Activated CD8-positive, alpha-beta T cell treated with anti-CD3 and anti-CD28 coated beads for 36 hours (primary cell): ENCODE measurements around the gene PDZD2. TPM values are rescaled to one million over a fixed set of nuclear protein-coding genes. Genes with fewer than 3 reads are reported as not detected.
A peak's percentile ranks its signal among the peaks of the same experiment; 100 is the strongest.

ENCODE experiments used
- ATAC-seq: fragments of 200-7000 bp; cut with Tn5 transposase; one replicate; pipeline ENCODE4 v1.10.0; 2021; ENCODE audit warnings: mild to moderate bottlenecking, moderate library complexity
- CTCF ChIA-PET: fragments of 350-600 bp; sonication (Branson Sonifier 250); formaldehyde crosslinking; loops from one replicate; lab custom pipeline; 2021; ENCODE audit warnings: antibody characterized with exemption; lab: Charles Lee
- POLR2A ChIA-PET: fragments of 350-600 bp; sonication (Branson Sonifier 250); formaldehyde crosslinking; loops from one replicate; lab custom pipeline; 2021; ENCODE audit warnings: antibody characterized with exemption; lab: Charles Lee
- DNase-seq: peaks from one replicate; pipeline ENCODE4 v3.0.0-alpha.2; 2020
- H3K27ac Mint-ChIP-seq: one replicate; pipeline ENCODE4 v1.8.0; 2021; ENCODE audit warnings: mild to moderate bottlenecking, mixed read lengths
- H3K27me3 Mint-ChIP-seq: one replicate; pipeline ENCODE4 v1.8.0; 2021; ENCODE audit warnings: mixed read lengths
- H3K36me3 Mint-ChIP-seq: one replicate; pipeline ENCODE4 v1.8.0; 2021; ENCODE audit warnings: low read depth, mixed read lengths
- H3K4me1 Mint-ChIP-seq: one replicate; pipeline ENCODE4 v1.8.0; 2021; ENCODE audit warnings: low read depth, mixed read lengths
- H3K4me3 Mint-ChIP-seq: one replicate; pipeline ENCODE4 v1.8.0; 2021; ENCODE audit warnings: mild to moderate bottlenecking, moderate library complexity, mixed read lengths
- H3K9me3 Mint-ChIP-seq: one replicate; pipeline ENCODE4 v1.8.0; 2021; ENCODE audit warnings: mixed read lengths
- CTCF ChIP-seq: fragments of 200-600 bp; IDR thresholded peaks from one replicate; pipeline ENCODE4 v1.8.0; 2022; ENCODE audit warnings: antibody characterized with exemption, mild to moderate bottlenecking
- intact Hi-C: fragments of 100-400 bp; cut with micrococcal nuclease; formaldehyde crosslinking; loops from one replicate; pipeline ENCODE4 v1.10.0; 2022
- total RNA-seq, 2 experiments: library from RNA; stranded (reverse); gene quantifications; one replicate each; pipeline ENCODE4 v1.2.3, GENCODE V29; 2021

PDZD2 gene
- total RNA-seq, 2 experiments from 2014 or later = not detected

- Mint-ChIP-seq H3K27me3 (no peaks in the 10 kb centered on the region), H3K27ac (no peak overlapping the region), H3K36me3 (peaks cover 36% of the 10 kb centered on the region), H3K4me3 (no peak overlapping the region), H3K9me3 (no peaks in the 10 kb centered on the region), H3K4me1 (peaks cover 53% of the 10 kb centered on the region)
- POLR2A ChIA-PET = no interaction called here
- intact Hi-C loops = no loop called here
- CTCF ChIA-PET = interaction anchor here (1.0 to 1.8 kb wide), 2 partner anchors 21 to 58 kb away, joined by 3 to 4 read pairs; no protein-coding TSS in a partner anchor
- DNase-seq = no peak
- no peak for TF ChIP-seq CTCF
- ATAC-seq = no peak
Observed at GRCh38 chr5:32151198-32151597, 512.3 kb downstream of the PDZD2 start.

- DNase-seq = no peak
- no peak for TF ChIP-seq CTCF
- POLR2A ChIA-PET = no interaction called here
- peaks cover 34% of the 10 kb centered on the region for H3K36me3 Mint-ChIP-seq
- no peaks in the 10 kb centered on the region for H3K27me3 Mint-ChIP-seq
- no peaks in the 10 kb centered on the region for H3K9me3 Mint-ChIP-seq
- CTCF ChIA-PET = no interaction called here
- H3K4me3 Mint-ChIP-seq = no peak overlapping the region
- ATAC-seq = no peak
- H3K27ac Mint-ChIP-seq = peak overlapping the region; percentile 24
- intact Hi-C loops = no loop called here
- H3K4me1 Mint-ChIP-seq = peaks cover 43% of the 10 kb centered on the region
Observed at GRCh38 chr5:32153723-32154122, 514.8 kb downstream of the PDZD2 start.

DNA sequence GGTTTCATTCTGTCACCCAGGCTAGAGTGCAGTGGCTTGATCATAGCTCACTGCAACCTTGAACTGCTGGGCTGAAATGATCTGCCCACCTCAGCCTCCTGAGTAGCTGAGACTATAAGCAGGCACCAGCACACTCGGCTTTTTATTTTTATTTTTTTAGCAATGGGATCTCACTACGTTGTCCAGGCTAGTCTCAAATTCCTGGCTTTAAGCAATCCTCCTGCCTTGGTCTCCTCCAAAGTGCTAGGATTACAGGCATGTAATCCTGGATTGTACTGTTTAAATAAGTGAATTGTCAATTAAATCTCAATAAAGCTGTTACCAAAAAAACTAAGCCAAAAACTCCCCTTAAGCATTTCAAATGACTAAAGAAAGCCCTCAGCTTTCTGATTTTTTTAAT lies 516.3 kb downstream of the PDZD2 start:
- ChIA-PET CTCF (no interaction called here), POLR2A (interaction anchor here (0.6 to 2.1 kb wide), 3 partner anchors 8 to 19 kb away, joined by 5 to 11 read pairs (median 7); partner anchors contain the start of gene GOLPH3)
- ATAC-seq (no peak), DNase-seq (no peak)
- intact Hi-C loops = no loop called here
- no peak overlapping the region for H3K4me3 Mint-ChIP-seq
- peaks cover 39% of the 10 kb centered on the region for H3K4me1 Mint-ChIP-seq
- no peak overlapping the region for H3K27ac Mint-ChIP-seq
- H3K9me3 Mint-ChIP-seq = no peaks in the 10 kb centered on the region
- no peak for TF ChIP-seq CTCF
- H3K36me3 Mint-ChIP-seq = peaks cover 28% of the 10 kb centered on the region
- H3K27me3 Mint-ChIP-seq = no peaks in the 10 kb centered on the region

DNA sequence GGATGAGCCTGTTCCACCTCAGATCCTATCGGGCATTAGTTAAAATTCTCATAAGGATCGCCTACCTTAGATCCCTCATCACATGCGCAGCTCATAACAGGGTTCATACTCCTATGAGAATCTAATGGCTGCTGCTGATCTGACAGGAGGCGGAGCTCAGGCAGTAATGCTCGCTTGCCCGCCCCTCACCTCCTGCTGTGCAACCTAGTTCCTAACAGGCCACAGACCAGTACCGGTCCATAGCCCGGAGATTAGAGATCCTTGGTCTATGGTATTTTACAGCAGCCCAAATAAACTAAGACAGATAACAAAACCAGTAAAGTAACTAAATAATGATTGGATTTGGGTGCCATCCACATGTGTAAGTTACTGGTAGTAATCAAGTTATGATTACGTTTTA lies 517.7 kb downstream of the PDZD2 start:
- H3K36me3 Mint-ChIP-seq = peaks cover 34% of the 10 kb centered on the region
- no peaks in the 10 kb centered on the region for H3K9me3 Mint-ChIP-seq
- TF ChIP-seq CTCF = no peak
- no peak for ATAC-seq
- H3K4me1 Mint-ChIP-seq = peaks cover 42% of the 10 kb centered on the region
- no peak overlapping the region for H3K27ac Mint-ChIP-seq
- ChIA-PET POLR2A (interaction anchor here (2.1 kb wide), 1 partner anchor 17 kb away, joined by 11 read pairs; the partner anchor contains the start of gene GOLPH3), CTCF (interaction anchor here (1.5 kb wide), 1 partner anchor 76 kb away, joined by 3 read pairs; no protein-coding TSS in a partner anchor)
- no peaks in the 10 kb centered on the region for H3K27me3 Mint-ChIP-seq
- intact Hi-C loops = no loop called here
- no peak overlapping the region for H3K4me3 Mint-ChIP-seq
- no peak for DNase-seq

- TF ChIP-seq CTCF = no peak
- peaks cover 33% of the 10 kb centered on the region for H3K36me3 Mint-ChIP-seq
- H3K4me3 Mint-ChIP-seq = no peak overlapping the region
- H3K4me1 Mint-ChIP-seq = peaks cover 39% of the 10 kb centered on the region
- H3K27ac Mint-ChIP-seq = no peak overlapping the region
- DNase-seq (no peak), ATAC-seq (no peak)
- intact Hi-C loops = no loop called here
- no peaks in the 10 kb centered on the region for H3K27me3 Mint-ChIP-seq
- no peaks in the 10 kb centered on the region for H3K9me3 Mint-ChIP-seq
- ChIA-PET POLR2A (no interaction called here), CTCF (interaction anchor here (1.5 kb wide), 1 partner anchor 75 kb away, joined by 3 read pairs; no protein-coding TSS in a partner anchor)
Observed at GRCh38 chr5:32157078-32157477, 518.1 kb downstream of the PDZD2 start.
